Endodermal cell (in vitro differentiated cells): ENCODE results near the gene RPH3AL. TPM values are rescaled to one million over a fixed set of nuclear protein-coding genes. Genes with fewer than 3 reads are reported as not detected.

ENCODE experiments used
- DNase-seq: peaks from one replicate; pipeline ENCODE4 v3.0.0-alpha.2; 2017
- H3K27ac ChIP-seq: 2 replicates; pipeline ENCODE4 v1.5.1; 2013; ENCODE audit warnings: mild to moderate bottlenecking, low read depth, low read length, moderate library complexity
- H3K27me3 ChIP-seq: 2 replicates; pipeline ENCODE4 v1.6.1; 2013; ENCODE audit warnings: mild to moderate bottlenecking, low read length, moderate library complexity; ENCODE audit not compliant: insufficient read depth, control insufficient read depth, poor library complexity, severe bottlenecking
- H3K36me3 ChIP-seq: 2 replicates; pipeline ENCODE4 v1.7.0; 2013; ENCODE audit warnings: mild to moderate bottlenecking, low read length, moderate library complexity; ENCODE audit not compliant: control insufficient read depth, insufficient read depth
- H3K4me1 ChIP-seq: one replicate; pipeline ENCODE4 v1.7.0; 2013; ENCODE audit warnings: low read length; ENCODE audit not compliant: control insufficient read depth, insufficient read depth
- H3K4me3 ChIP-seq: 2 replicates; pipeline ENCODE4 v1.5.1; 2013; ENCODE audit warnings: mild to moderate bottlenecking, low read length, moderate library complexity
- H3K9ac ChIP-seq: 2 replicates; pipeline ENCODE4 v1.6.1; 2013; ENCODE audit warnings: mild to moderate bottlenecking, low read length, moderate library complexity; ENCODE audit not compliant: poor library complexity, severe bottlenecking; ENCODE audit errors: extremely low read depth
- H3K9me3 ChIP-seq: 2 replicates; pipeline ENCODE4 v1.6.1; 2013; ENCODE audit warnings: mild to moderate bottlenecking, low read length, moderate library complexity; ENCODE audit not compliant: control insufficient read depth
- H3K27ac Mint-ChIP-seq: 2 replicates; pipeline ENCODE4 v1.8.0; 2020; ENCODE audit warnings: mixed read lengths
- H3K27me3 Mint-ChIP-seq: 2 replicates; pipeline ENCODE4 v1.8.0; 2021; ENCODE audit warnings: mild to moderate bottlenecking, mixed read lengths; ENCODE audit not compliant: insufficient read depth
- H3K36me3 Mint-ChIP-seq: 2 replicates; pipeline ENCODE4 v1.8.0; 2020; ENCODE audit warnings: low read depth, mixed read lengths
- H3K4me1 Mint-ChIP-seq: 2 replicates; pipeline ENCODE4 v1.8.0; 2020; ENCODE audit warnings: mixed read lengths
- H3K4me3 Mint-ChIP-seq: 2 replicates; pipeline ENCODE4 v1.8.0; 2020; ENCODE audit warnings: mild to moderate bottlenecking, moderate library complexity, mixed read lengths
- H3K9me3 Mint-ChIP-seq: 2 replicates; pipeline ENCODE4 v1.8.0; 2020; ENCODE audit warnings: mild to moderate bottlenecking, mixed read lengths
- WGBS, 2 experiments: methylation state at CpG; one replicate each; pipeline versions ENCODE4 v1.1.5 to v1.1.7; 2013; ENCODE audit warnings: missing lambda C conversion rate in 2 of 2, mixed read lengths in 1 of 2; ENCODE audit not compliant: insufficient coverage in 1 of 2, insufficient read length in 1 of 2; 5-methylcytosine and 5-hydroxymethylcytosine counted together
- total RNA-seq, 2 donors: library from RNA; stranded (reverse); fragmentation: NEBNext Ultra II Directional in 1 of 2; extraction: Animal tissue kit (Norgen Biotek cat#: 25700) in 1 of 2; gene quantifications; 2 replicates in 1 of 2; 3 replicates in 1 of 2; pipeline ENCODE4 v1.2.1, GENCODE V29; 2021
- TF ChIP-seq, protein P1 (sequence below): fragments of 200-600 bp; sonication (generic); conservative IDR thresholded peaks from 2 replicates; pipeline ENCODE4 v1.5.0; 2021; ENCODE audit warnings: antibody characterized with exemption, mild to moderate bottlenecking

Gene RPH3AL
- total RNA-seq, 2 donors from 2014 or later = 14.7 to 16.9 TPM

DNA sequence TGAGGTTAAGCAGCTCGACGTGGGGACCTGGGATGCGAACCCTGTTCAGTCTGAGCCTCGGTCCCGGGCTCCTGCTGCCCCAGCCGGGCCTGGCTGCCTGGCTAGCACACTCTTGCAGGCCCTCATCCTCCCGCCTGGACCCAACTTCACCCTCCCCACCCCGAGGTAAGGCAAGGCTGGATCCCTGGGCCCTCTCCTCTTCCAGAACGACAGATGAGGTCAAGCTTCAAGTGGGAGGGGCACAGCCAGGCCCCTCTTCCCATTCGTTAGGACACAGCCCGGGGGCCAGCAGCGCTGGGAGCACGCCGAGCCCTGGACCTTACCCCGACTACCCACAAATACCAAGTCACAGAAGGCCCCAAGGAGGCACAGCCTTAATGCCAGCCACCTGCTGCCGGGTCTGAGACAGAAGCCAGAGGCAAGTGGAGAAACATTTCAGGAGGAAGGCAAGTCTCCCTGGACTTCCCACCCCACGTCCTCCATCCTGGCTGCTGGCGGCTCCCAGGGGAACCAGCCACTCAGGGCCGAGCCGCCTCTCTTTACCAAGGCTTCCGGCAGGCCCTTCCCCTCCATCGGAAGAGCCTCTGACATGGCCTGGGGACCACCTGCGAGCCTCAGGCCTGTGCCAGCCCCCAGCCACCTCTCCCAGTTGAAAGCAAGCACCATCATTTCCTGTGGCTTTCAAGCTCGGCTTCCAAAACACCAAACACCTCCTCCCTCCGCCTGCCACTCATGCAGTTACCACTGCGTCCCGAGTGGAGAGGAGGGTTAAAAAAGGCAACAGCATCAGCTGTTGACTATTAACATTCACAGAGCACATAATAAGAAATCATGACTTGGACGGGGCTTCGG is 59.9 kb downstream of the RPH3AL start:
- Mint-ChIP-seq H3K9me3 (no peaks in the 10 kb centered on the region), H3K4me3 (no peak overlapping the region), H3K36me3 (peaks cover 3% of the 10 kb centered on the region), H3K27me3 (peaks cover 5% of the 10 kb centered on the region), H3K27ac (no peak overlapping the region), H3K4me1 (no peaks in the 10 kb centered on the region)
- no peak for DNase-seq
- Histone ChIP-seq H3K27ac (no peak overlapping the region), H3K4me3 (no peak overlapping the region), H3K4me1 (no peaks in the 10 kb centered on the region), H3K9ac (no peak overlapping the region), H3K9me3 (no peaks in the 10 kb centered on the region), H3K27me3 (no peaks in the 10 kb centered on the region), H3K36me3 (no peaks in the 10 kb centered on the region)
- WGBS, 2 experiments = 85 to 86% methylated on average over 12 to 29 of the region's 29 CpGs
- TF ChIP-seq, protein P1, sequence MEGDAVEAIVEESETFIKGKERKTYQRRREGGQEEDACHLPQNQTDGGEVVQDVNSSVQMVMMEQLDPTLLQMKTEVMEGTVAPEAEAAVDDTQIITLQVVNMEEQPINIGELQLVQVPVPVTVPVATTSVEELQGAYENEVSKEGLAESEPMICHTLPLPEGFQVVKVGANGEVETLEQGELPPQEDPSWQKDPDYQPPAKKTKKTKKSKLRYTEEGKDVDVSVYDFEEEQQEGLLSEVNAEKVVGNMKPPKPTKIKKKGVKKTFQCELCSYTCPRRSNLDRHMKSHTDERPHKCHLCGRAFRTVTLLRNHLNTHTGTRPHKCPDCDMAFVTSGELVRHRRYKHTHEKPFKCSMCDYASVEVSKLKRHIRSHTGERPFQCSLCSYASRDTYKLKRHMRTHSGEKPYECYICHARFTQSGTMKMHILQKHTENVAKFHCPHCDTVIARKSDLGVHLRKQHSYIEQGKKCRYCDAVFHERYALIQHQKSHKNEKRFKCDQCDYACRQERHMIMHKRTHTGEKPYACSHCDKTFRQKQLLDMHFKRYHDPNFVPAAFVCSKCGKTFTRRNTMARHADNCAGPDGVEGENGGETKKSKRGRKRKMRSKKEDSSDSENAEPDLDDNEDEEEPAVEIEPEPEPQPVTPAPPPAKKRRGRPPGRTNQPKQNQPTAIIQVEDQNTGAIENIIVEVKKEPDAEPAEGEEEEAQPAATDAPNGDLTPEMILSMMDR = no peak

DNA sequence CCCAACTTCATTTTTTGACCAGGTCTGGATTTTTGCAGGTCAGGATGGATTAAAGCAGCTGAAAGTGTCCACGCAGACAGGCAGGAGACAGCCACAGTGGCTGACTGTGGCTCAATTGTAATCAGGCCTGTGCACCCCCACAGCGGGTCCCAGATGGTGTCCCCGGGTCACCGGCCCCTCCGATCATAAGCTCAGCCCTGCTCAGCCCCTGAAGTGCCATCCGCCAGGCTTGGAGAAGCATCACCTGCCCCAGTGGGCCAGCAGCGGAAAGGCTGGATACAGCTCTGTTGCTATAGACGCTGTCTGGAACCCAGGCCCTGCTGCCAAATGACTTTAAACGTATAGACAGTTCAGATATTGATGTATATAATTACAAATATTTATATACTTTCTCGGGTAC is 60.6 kb downstream of the RPH3AL start:
- DNase-seq = no peak
- no peak overlapping the region for H3K27ac Mint-ChIP-seq
- H3K4me3 Mint-ChIP-seq = no peak overlapping the region
- Histone ChIP-seq H3K9me3 (no peaks in the 10 kb centered on the region), H3K27ac (no peak overlapping the region), H3K4me3 (no peak overlapping the region), H3K4me1 (no peaks in the 10 kb centered on the region), H3K36me3 (no peaks in the 10 kb centered on the region), H3K27me3 (no peaks in the 10 kb centered on the region), H3K9ac (no peak overlapping the region)
- peaks cover 5% of the 10 kb centered on the region for H3K27me3 Mint-ChIP-seq
- TF ChIP-seq, protein P1 = no peak
- 91 to 92% methylated on average over 7 to 9 of the region's 10 CpGs for WGBS, 2 experiments
- no peaks in the 10 kb centered on the region for H3K4me1 Mint-ChIP-seq
- H3K36me3 Mint-ChIP-seq = peaks cover 3% of the 10 kb centered on the region
- H3K9me3 Mint-ChIP-seq = no peaks in the 10 kb centered on the region

DNA sequence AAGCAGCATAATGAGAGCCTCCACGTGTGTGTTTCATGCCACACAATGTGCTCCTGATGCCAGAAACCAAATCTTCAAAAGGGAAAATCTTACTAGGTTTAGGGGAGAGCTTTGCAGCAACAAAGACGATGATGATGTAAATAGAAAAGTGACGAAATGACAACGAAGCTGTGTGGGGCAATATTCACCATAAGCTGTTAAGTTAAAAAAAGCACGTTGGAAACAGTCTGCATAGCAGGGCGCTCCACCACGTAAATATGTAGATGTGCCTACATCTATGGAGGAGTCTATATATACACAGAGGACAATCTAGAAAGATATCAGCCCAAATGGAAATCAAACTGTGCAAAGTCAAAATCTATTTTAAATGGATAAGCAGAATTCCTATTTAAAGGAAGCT is 61.0 kb downstream of the RPH3AL start:
- no peak overlapping the region for H3K4me3 ChIP-seq
- no peak overlapping the region for H3K9ac ChIP-seq
- Mint-ChIP-seq H3K9me3 (no peaks in the 10 kb centered on the region), H3K4me3 (no peak overlapping the region), H3K4me1 (no peaks in the 10 kb centered on the region), H3K27me3 (peaks cover 5% of the 10 kb centered on the region), H3K27ac (no peak overlapping the region), H3K36me3 (peaks cover 3% of the 10 kb centered on the region)
- no peak overlapping the region for H3K27ac ChIP-seq
- H3K9me3 ChIP-seq = no peaks in the 10 kb centered on the region
- H3K4me1 ChIP-seq = no peaks in the 10 kb centered on the region
- no peaks in the 10 kb centered on the region for H3K36me3 ChIP-seq
- no peak for DNase-seq
- 85 to 91% methylated on average over 7 of the region's 7 CpGs for WGBS, 2 experiments
- TF ChIP-seq, protein P1 = no peak
- H3K27me3 ChIP-seq = no peaks in the 10 kb centered on the region
